ENCODE measurements around the gene DNM3. TPM values are rescaled to one million over a fixed set of nuclear protein-coding genes. Genes with fewer than 3 reads are reported as not detected.

DNM3 gene
- total and polyA plus RNA-seq, 2 donors (not counting 1 experiment from before 2014, with no cell fraction given), result 1.0 to 1.3 TPM

GRCh38 chr1:172341697-172342096 lies 500.4 kb downstream of the DNM3 start:
- peaks cover 0 to 2% (median 0%) of the 10 kb centered on the region in 3 donors for H3K9me3 ChIP-seq (ENCODE audit: control extremely low read depth in 1 of 3, control insufficient read depth in 2 of 3, insufficient read depth in 1 of 3, low read length in 2 of 3)
- intact Hi-C loops (cut with micrococcal nuclease), result loop anchor here (2.0 to 5.0 kb wide), 3 partner anchors 17 to 159 kb away; no protein-coding TSS in a partner anchor
- Mint-ChIP-seq H3K27me3 (no peaks in the 10 kb centered on the region), H3K9me3 (ENCODE audit: insufficient read depth) (peaks cover 3% of the 10 kb centered on the region), H3K4me1 (peaks cover 64% of the 10 kb centered on the region), H3K4me3 (no peak overlapping the region), H3K27ac (no peak overlapping the region)
- no peaks in the 10 kb centered on the region for H3K36me3 ChIP-seq (replicated peaks in 1 of 2; ENCODE audit: control extremely low read depth in 1 of 2, control insufficient read depth in 1 of 2, extremely low read depth in 1 of 2, insufficient read depth in 2 of 2, low read length in 1 of 2)
- no peaks in the 10 kb centered on the region for H3K79me2 ChIP-seq (ENCODE audit: control insufficient read depth, insufficient read depth, low read length)
- no peak overlapping the region for H2AFZ ChIP-seq (ENCODE audit: insufficient read depth, low read depth, low read length, poor library complexity, severe bottlenecking)
- no peak overlapping the region for H3K4me3 ChIP-seq (ENCODE audit: control extremely low read depth in 1 of 5, extremely low read depth in 1 of 5, insufficient read depth in 1 of 5, low read depth in 2 of 5, low read length in 4 of 5)
- DNase-seq (no peak), ATAC-seq (ENCODE audit: low read depth) (no peak)
- no peak overlapping the region for H3K4me2 ChIP-seq (replicated peaks; ENCODE audit: low read depth, low read length, poor library complexity, severe bottlenecking)
- peaks cover 34 to 45% of the 10 kb centered on the region in 2 donors for H3K4me1 ChIP-seq (ENCODE audit: control insufficient read depth in 2 of 2, insufficient read depth in 2 of 2, low read length in 2 of 2)
- no peak overlapping the region for H3K9ac ChIP-seq (ENCODE audit: low read length)
- H4K20me1 ChIP-seq (ENCODE audit: control insufficient read depth, insufficient read depth, low read length, poor library complexity, severe bottlenecking), result no peaks in the 10 kb centered on the region
- CTCF ChIA-PET, result interaction anchor here (2.6 to 3.3 kb wide), 2 partner anchors 49 to 52 kb away, joined by 11 to 13 read pairs; no protein-coding TSS in a partner anchor
- no peaks in the 10 kb centered on the region for H3K27me3 ChIP-seq (replicated peaks in 1 of 4; ENCODE audit: control extremely low read depth in 1 of 4, control insufficient read depth in 3 of 4, insufficient read depth in 4 of 4, low read length in 3 of 4)
- WGBS (ENCODE audit: insufficient coverage), result 75% methylated on average over 3 of the region's 4 CpGs
- H3K27ac ChIP-seq (ENCODE audit: low read length in 2 of 2), result no peak overlapping the region
- POLR2A ChIA-PET, result interaction anchor here (1.2 kb wide), 1 partner anchor 11 kb away, joined by 3 read pairs; no protein-coding TSS in a partner anchor
- no peak for TF ChIP-seq EZH2 (IDR thresholded peaks at IDR 0.05; ENCODE audit: borderline replicate concordance, insufficient read depth, low read depth, low read length, poor library complexity, severe bottlenecking)
- TF ChIP-seq, protein P1, sequence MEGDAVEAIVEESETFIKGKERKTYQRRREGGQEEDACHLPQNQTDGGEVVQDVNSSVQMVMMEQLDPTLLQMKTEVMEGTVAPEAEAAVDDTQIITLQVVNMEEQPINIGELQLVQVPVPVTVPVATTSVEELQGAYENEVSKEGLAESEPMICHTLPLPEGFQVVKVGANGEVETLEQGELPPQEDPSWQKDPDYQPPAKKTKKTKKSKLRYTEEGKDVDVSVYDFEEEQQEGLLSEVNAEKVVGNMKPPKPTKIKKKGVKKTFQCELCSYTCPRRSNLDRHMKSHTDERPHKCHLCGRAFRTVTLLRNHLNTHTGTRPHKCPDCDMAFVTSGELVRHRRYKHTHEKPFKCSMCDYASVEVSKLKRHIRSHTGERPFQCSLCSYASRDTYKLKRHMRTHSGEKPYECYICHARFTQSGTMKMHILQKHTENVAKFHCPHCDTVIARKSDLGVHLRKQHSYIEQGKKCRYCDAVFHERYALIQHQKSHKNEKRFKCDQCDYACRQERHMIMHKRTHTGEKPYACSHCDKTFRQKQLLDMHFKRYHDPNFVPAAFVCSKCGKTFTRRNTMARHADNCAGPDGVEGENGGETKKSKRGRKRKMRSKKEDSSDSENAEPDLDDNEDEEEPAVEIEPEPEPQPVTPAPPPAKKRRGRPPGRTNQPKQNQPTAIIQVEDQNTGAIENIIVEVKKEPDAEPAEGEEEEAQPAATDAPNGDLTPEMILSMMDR (IDR thresholded peaks at IDR 0.05), result no peak

- H3K4me3 ChIP-seq (ENCODE audit: control extremely low read depth in 1 of 5, extremely low read depth in 1 of 5, insufficient read depth in 1 of 5, low read depth in 2 of 5, low read length in 4 of 5), result peak overlapping the region in 1 of 5 experiments; percentile 27
- H3K9me3 ChIP-seq (ENCODE audit: control extremely low read depth in 1 of 3, control insufficient read depth in 2 of 3, insufficient read depth in 1 of 3, low read length in 2 of 3), result peaks cover 0 to 12% (median 0%) of the 10 kb centered on the region in 3 donors
- no peaks in the 10 kb centered on the region for H4K20me1 ChIP-seq (ENCODE audit: control insufficient read depth, insufficient read depth, low read length, poor library complexity, severe bottlenecking)
- no peaks in the 10 kb centered on the region for H3K36me3 ChIP-seq (replicated peaks in 1 of 2; ENCODE audit: control extremely low read depth in 1 of 2, control insufficient read depth in 1 of 2, extremely low read depth in 1 of 2, insufficient read depth in 2 of 2, low read length in 1 of 2)
- ChIA-PET CTCF (interaction anchor here (0.8 to 2.6 kb wide), 9 partner anchors 12 to 157 kb away, joined by 3 to 15 read pairs (median 5); no protein-coding TSS in a partner anchor), POLR2A (interaction anchor here (0.6 to 0.9 kb wide), 2 partner anchors 12 to 23 kb away, joined by 3 to 5 read pairs; no protein-coding TSS in a partner anchor)
- H3K79me2 ChIP-seq (ENCODE audit: control insufficient read depth, insufficient read depth, low read length), result no peaks in the 10 kb centered on the region
- H3K9ac ChIP-seq (ENCODE audit: low read length), result peak overlapping the region; percentile 11
- no peak for ATAC-seq (ENCODE audit: low read depth)
- intact Hi-C loops (cut with micrococcal nuclease), result loop anchor here (2.0 to 5.0 kb wide), 3 partner anchors 16 to 160 kb away; no protein-coding TSS in a partner anchor
- H3K27ac ChIP-seq (ENCODE audit: low read length in 2 of 2), result peak overlapping the region; percentile 42 to 48
- H3K27me3 ChIP-seq (replicated peaks in 1 of 4; ENCODE audit: control extremely low read depth in 1 of 4, control insufficient read depth in 3 of 4, insufficient read depth in 4 of 4, low read length in 3 of 4), result no peaks in the 10 kb centered on the region
- TF ChIP-seq EZH2 (IDR thresholded peaks at IDR 0.05; ENCODE audit: borderline replicate concordance, insufficient read depth, low read depth, low read length, poor library complexity, severe bottlenecking), result no peak
- TF ChIP-seq, protein P1 (IDR thresholded peaks at IDR 0.05), result no peak
- DNase-seq, result peak; percentile 30
- no CpG with 5 or more reads among the region's 4 CpGs for WGBS (ENCODE audit: insufficient coverage)
- Mint-ChIP-seq H3K27ac (peak overlapping the region; percentile 80), H3K27me3 (no peaks in the 10 kb centered on the region), H3K9me3 (ENCODE audit: insufficient read depth) (peaks cover 10% of the 10 kb centered on the region), H3K4me3 (peak overlapping the region; percentile 59), H3K4me1 (peaks cover 64% of the 10 kb centered on the region)
- no peak overlapping the region for H2AFZ ChIP-seq (ENCODE audit: insufficient read depth, low read depth, low read length, poor library complexity, severe bottlenecking)
- H3K4me1 ChIP-seq (ENCODE audit: control insufficient read depth in 2 of 2, insufficient read depth in 2 of 2, low read length in 2 of 2), result peaks cover 34 to 45% of the 10 kb centered on the region in 2 donors
- peak overlapping the region; percentile 49 for H3K4me2 ChIP-seq (replicated peaks; ENCODE audit: low read depth, low read length, poor library complexity, severe bottlenecking)
Observed at GRCh38 chr1:172342584-172343239, 501.4 kb downstream of the DNM3 start.
